ENCODE results near the gene TET3. TPM values are rescaled to one million over a fixed set of nuclear protein-coding genes. Genes with fewer than 3 reads are reported as not detected.

TET3 gene
- total RNA-seq, 1 donor from 2014 or later, result 32.2 TPM

DNA sequence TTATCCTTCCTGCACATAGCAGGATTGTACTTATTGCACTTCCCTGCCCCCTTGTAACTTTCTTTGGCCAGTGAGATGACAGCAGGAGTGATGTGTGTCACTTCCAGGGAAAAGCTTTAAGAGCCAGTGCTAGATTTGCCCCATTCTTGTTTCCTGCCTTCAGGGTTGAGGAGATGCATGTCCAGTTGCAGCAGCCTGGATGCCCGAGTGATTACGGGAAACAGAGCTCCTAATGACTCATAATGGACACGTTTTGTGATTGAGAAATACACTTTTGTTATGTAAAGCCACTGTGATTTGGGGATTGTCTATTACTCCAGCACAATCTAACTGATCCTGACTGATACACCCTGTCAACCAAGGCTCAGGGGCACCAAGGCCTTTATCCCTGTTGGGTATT lies 5.0 kb upstream of the TET3 start:
- DNase-seq (ENCODE audit: low spot score), result no peak
- Mint-ChIP-seq H3K4me3 (ENCODE audit: unreplicated experiment) (no peak overlapping the region), H3K4me1 (ENCODE audit: low read depth) (peaks cover 35% of the 10 kb centered on the region), H3K36me3 (ENCODE audit: low read depth) (no peaks in the 10 kb centered on the region), H3K9me3 (ENCODE audit: low read depth) (no peaks in the 10 kb centered on the region), H3K27ac (ENCODE audit: unreplicated experiment) (no peak overlapping the region), H3K27me3 (ENCODE audit: low read depth) (peaks cover 23% of the 10 kb centered on the region)
- TF ChIP-seq, protein P1, sequence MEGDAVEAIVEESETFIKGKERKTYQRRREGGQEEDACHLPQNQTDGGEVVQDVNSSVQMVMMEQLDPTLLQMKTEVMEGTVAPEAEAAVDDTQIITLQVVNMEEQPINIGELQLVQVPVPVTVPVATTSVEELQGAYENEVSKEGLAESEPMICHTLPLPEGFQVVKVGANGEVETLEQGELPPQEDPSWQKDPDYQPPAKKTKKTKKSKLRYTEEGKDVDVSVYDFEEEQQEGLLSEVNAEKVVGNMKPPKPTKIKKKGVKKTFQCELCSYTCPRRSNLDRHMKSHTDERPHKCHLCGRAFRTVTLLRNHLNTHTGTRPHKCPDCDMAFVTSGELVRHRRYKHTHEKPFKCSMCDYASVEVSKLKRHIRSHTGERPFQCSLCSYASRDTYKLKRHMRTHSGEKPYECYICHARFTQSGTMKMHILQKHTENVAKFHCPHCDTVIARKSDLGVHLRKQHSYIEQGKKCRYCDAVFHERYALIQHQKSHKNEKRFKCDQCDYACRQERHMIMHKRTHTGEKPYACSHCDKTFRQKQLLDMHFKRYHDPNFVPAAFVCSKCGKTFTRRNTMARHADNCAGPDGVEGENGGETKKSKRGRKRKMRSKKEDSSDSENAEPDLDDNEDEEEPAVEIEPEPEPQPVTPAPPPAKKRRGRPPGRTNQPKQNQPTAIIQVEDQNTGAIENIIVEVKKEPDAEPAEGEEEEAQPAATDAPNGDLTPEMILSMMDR (IDR thresholded peaks at IDR 0.05), result no peak

DNA sequence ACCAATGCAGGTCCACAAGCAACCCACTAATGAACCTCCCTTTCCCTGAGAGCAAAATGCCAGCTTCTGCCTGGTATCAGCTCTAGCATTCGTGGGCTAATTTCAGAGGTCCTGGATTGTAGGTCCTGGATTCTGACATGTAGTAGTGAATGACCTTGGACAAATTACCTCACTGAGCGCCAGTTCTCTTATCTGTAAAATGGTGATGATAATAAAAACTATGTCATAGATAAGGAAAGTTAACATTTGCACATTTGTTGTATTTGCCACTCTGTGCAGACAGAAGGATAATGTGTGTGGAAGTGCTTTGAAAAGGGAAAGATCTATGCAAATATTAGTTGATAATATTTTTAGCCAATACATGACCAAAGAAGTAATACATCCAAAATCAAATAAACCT lies 4.1 kb upstream of the TET3 start:
- DNase-seq (ENCODE audit: low spot score), result no peak
- no peaks in the 10 kb centered on the region for H3K36me3 Mint-ChIP-seq (ENCODE audit: low read depth)
- H3K27ac Mint-ChIP-seq (ENCODE audit: unreplicated experiment), result no peak overlapping the region
- H3K4me1 Mint-ChIP-seq (ENCODE audit: low read depth), result peaks cover 36% of the 10 kb centered on the region
- no peaks in the 10 kb centered on the region for H3K9me3 Mint-ChIP-seq (ENCODE audit: low read depth)
- peaks cover 23% of the 10 kb centered on the region for H3K27me3 Mint-ChIP-seq (ENCODE audit: low read depth)
- TF ChIP-seq, protein P1 (IDR thresholded peaks at IDR 0.05), result no peak
- no peak overlapping the region for H3K4me3 Mint-ChIP-seq (ENCODE audit: unreplicated experiment)

GRCh38 chr2:73981081-73982001 lies 3.4 kb upstream of the TET3 start:
- peaks cover 23% of the 10 kb centered on the region for H3K27me3 Mint-ChIP-seq (ENCODE audit: low read depth)
- TF ChIP-seq, protein P1 (IDR thresholded peaks at IDR 0.05), result peak; percentile 18
- H3K4me1 Mint-ChIP-seq (ENCODE audit: low read depth), result peaks cover 41% of the 10 kb centered on the region
- H3K9me3 Mint-ChIP-seq (ENCODE audit: low read depth), result no peaks in the 10 kb centered on the region
- no peaks in the 10 kb centered on the region for H3K36me3 Mint-ChIP-seq (ENCODE audit: low read depth)
- H3K4me3 Mint-ChIP-seq (ENCODE audit: unreplicated experiment), result peak overlapping the region; percentile 61
- DNase-seq (ENCODE audit: low spot score), result no peak
- H3K27ac Mint-ChIP-seq (ENCODE audit: unreplicated experiment), result no peak overlapping the region

GRCh38 chr2:73982140-73982617 lies 2.5 kb upstream of the TET3 start:
- TF ChIP-seq, protein P1 (IDR thresholded peaks at IDR 0.05), result no peak
- H3K9me3 Mint-ChIP-seq (ENCODE audit: low read depth), result no peaks in the 10 kb centered on the region
- H3K36me3 Mint-ChIP-seq (ENCODE audit: low read depth), result no peaks in the 10 kb centered on the region
- peaks cover 23% of the 10 kb centered on the region for H3K27me3 Mint-ChIP-seq (ENCODE audit: low read depth)
- no peak overlapping the region for H3K27ac Mint-ChIP-seq (ENCODE audit: unreplicated experiment)
- DNase-seq (ENCODE audit: low spot score), result no peak
- H3K4me3 Mint-ChIP-seq (ENCODE audit: unreplicated experiment), result no peak overlapping the region
- peaks cover 47% of the 10 kb centered on the region for H3K4me1 Mint-ChIP-seq (ENCODE audit: low read depth)

GRCh38 chr2:73983322-73984202 lies 1.1 kb upstream of the TET3 start:
- DNase-seq (ENCODE audit: low spot score), result no peak
- Mint-ChIP-seq H3K9me3 (ENCODE audit: low read depth) (no peaks in the 10 kb centered on the region), H3K36me3 (ENCODE audit: low read depth) (no peaks in the 10 kb centered on the region), H3K4me1 (ENCODE audit: low read depth) (peaks cover 61% of the 10 kb centered on the region), H3K4me3 (ENCODE audit: unreplicated experiment) (peak overlapping the region; percentile 62), H3K27ac (ENCODE audit: unreplicated experiment) (no peak overlapping the region), H3K27me3 (ENCODE audit: low read depth) (peaks cover 23% of the 10 kb centered on the region)
- TF ChIP-seq, protein P1 (IDR thresholded peaks at IDR 0.05), result no peak
